ENCODE results near the gene GPR42.

GPR42 gene

GRCh38 chr19:35396240-35396885 is 25.5 kb downstream of the GPR42 start:
- H3K4me3 ChIP-seq (ENCODE audit: low read depth, low read length) = no peak overlapping the region
- no peak for TF ChIP-seq MYC (IDR thresholded peaks at IDR 0.05; ENCODE audit: low read depth, low read length)
- no peak for TF ChIP-seq POLR2A (IDR thresholded peaks at IDR 0.05; ENCODE audit: extremely low read depth, insufficient read length)
- TF ChIP-seq, protein P1, sequence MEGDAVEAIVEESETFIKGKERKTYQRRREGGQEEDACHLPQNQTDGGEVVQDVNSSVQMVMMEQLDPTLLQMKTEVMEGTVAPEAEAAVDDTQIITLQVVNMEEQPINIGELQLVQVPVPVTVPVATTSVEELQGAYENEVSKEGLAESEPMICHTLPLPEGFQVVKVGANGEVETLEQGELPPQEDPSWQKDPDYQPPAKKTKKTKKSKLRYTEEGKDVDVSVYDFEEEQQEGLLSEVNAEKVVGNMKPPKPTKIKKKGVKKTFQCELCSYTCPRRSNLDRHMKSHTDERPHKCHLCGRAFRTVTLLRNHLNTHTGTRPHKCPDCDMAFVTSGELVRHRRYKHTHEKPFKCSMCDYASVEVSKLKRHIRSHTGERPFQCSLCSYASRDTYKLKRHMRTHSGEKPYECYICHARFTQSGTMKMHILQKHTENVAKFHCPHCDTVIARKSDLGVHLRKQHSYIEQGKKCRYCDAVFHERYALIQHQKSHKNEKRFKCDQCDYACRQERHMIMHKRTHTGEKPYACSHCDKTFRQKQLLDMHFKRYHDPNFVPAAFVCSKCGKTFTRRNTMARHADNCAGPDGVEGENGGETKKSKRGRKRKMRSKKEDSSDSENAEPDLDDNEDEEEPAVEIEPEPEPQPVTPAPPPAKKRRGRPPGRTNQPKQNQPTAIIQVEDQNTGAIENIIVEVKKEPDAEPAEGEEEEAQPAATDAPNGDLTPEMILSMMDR (IDR thresholded peaks at IDR 0.05; ENCODE audit: low read depth, low read length) = no peak
- TF ChIP-seq MAX (IDR thresholded peaks at IDR 0.05; ENCODE audit: low read depth, low read length) = no peak
- DNase-seq (ENCODE audit: low read depth) = no peak

GRCh38 chr19:35397064-35397463 is 26.2 kb downstream of the GPR42 start:
- no peak for DNase-seq (ENCODE audit: low read depth)
- no peak overlapping the region for H3K4me3 ChIP-seq (ENCODE audit: low read depth, low read length)
- TF ChIP-seq, protein P1 (IDR thresholded peaks at IDR 0.05; ENCODE audit: low read depth, low read length) = no peak
- TF ChIP-seq MYC (IDR thresholded peaks at IDR 0.05; ENCODE audit: low read depth, low read length) (no peak), POLR2A (IDR thresholded peaks at IDR 0.05; ENCODE audit: extremely low read depth, insufficient read length) (no peak), MAX (IDR thresholded peaks at IDR 0.05; ENCODE audit: low read depth, low read length) (no peak)

DNA sequence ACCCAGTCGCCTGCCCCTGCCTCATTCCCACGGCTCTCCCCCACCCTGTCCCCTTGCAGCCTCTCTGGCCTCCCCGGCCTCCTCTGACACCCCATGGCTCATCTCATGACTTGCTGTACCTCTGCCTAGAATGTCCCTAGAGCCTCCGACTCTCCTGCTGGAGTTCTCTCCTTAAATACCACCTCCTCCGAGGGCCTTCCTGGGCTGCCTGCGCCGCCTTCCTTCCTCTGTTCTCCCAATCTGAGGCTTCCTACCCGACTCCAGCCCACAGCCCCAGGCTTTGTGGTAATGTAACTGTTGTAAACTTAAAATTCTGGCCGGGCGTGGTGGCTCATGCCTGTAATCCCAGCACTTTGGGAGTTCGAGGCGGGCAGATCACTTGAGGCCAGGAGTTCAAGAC is 27.7 kb downstream of the GPR42 start:
- no peak overlapping the region for H3K4me3 ChIP-seq (ENCODE audit: low read depth, low read length)
- no peak for DNase-seq (ENCODE audit: low read depth)
- TF ChIP-seq MYC (IDR thresholded peaks at IDR 0.05; ENCODE audit: low read depth, low read length) (no peak), MAX (IDR thresholded peaks at IDR 0.05; ENCODE audit: low read depth, low read length) (no peak), POLR2A (IDR thresholded peaks at IDR 0.05; ENCODE audit: extremely low read depth, insufficient read length) (no peak)
- TF ChIP-seq, protein P1 (IDR thresholded peaks at IDR 0.05; ENCODE audit: low read depth, low read length) = no peak

DNA sequence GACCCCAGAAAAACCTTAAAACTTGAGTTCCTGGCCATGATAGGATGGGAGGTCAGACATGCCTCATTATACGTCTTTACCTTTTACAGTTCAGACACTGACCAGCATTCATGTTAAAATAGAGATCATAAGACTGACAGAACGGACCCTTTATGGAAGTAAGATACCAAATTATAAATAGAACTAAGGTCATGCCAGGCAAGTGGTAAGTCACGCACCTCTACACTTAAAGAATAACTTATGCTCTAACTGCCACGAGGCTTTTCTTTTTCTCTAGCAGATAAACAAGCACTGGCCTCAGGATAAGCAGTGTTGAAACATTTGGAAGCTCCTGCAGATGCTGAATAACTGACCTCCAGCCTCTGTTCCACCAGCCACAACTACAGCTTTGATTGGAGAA is 28.4 kb downstream of the GPR42 start:
- TF ChIP-seq MAX (IDR thresholded peaks at IDR 0.05; ENCODE audit: low read depth, low read length) (no peak), POLR2A (IDR thresholded peaks at IDR 0.05; ENCODE audit: extremely low read depth, insufficient read length) (no peak)
- TF ChIP-seq, protein P1 (IDR thresholded peaks at IDR 0.05; ENCODE audit: low read depth, low read length) = no peak
- H3K4me3 ChIP-seq (ENCODE audit: low read depth, low read length) = no peak overlapping the region
- DNase-seq (ENCODE audit: low read depth) = no peak

GRCh38 chr19:35399948-35400772 is 29.3 kb downstream of the GPR42 start:
- no peak overlapping the region for H3K4me3 ChIP-seq (ENCODE audit: low read depth, low read length)
- DNase-seq (ENCODE audit: low read depth) = no peak
- TF ChIP-seq MYC (IDR thresholded peaks at IDR 0.05; ENCODE audit: low read depth, low read length) = no peak
- no peak for TF ChIP-seq MAX (IDR thresholded peaks at IDR 0.05; ENCODE audit: low read depth, low read length)
- no peak for TF ChIP-seq POLR2A (IDR thresholded peaks at IDR 0.05; ENCODE audit: extremely low read depth, insufficient read length)
- TF ChIP-seq, protein P1 (IDR thresholded peaks at IDR 0.05; ENCODE audit: low read depth, low read length) = no peak
